Activated CD8-positive, alpha-beta T cell treated with anti-CD3 and anti-CD28 coated beads for 36 hours (primary cell): Measurements from ENCODE around the gene SEMA4C. TPM values are rescaled to one million over a fixed set of nuclear protein-coding genes. Genes with fewer than 3 reads are reported as not detected.

ENCODE experiments used
- ATAC-seq: fragments of 200-7000 bp; cut with Tn5 transposase; one replicate; pipeline ENCODE4 v1.10.0; 2021; ENCODE audit warnings: mild to moderate bottlenecking, moderate library complexity
- CTCF ChIA-PET: fragments of 350-600 bp; sonication (Branson Sonifier 250); formaldehyde crosslinking; loops from one replicate; lab custom pipeline; 2021; ENCODE audit warnings: antibody characterized with exemption; lab: Charles Lee
- POLR2A ChIA-PET: fragments of 350-600 bp; sonication (Branson Sonifier 250); formaldehyde crosslinking; loops from one replicate; lab custom pipeline; 2021; ENCODE audit warnings: antibody characterized with exemption; lab: Charles Lee
- DNase-seq: peaks from one replicate; pipeline ENCODE4 v3.0.0-alpha.2; 2020
- H3K27ac Mint-ChIP-seq: one replicate; pipeline ENCODE4 v1.8.0; 2021; ENCODE audit warnings: mild to moderate bottlenecking, mixed read lengths
- H3K27me3 Mint-ChIP-seq: one replicate; pipeline ENCODE4 v1.8.0; 2021; ENCODE audit warnings: mixed read lengths
- H3K36me3 Mint-ChIP-seq: one replicate; pipeline ENCODE4 v1.8.0; 2021; ENCODE audit warnings: low read depth, mixed read lengths
- H3K4me1 Mint-ChIP-seq: one replicate; pipeline ENCODE4 v1.8.0; 2021; ENCODE audit warnings: low read depth, mixed read lengths
- H3K4me3 Mint-ChIP-seq: one replicate; pipeline ENCODE4 v1.8.0; 2021; ENCODE audit warnings: mild to moderate bottlenecking, moderate library complexity, mixed read lengths
- H3K9me3 Mint-ChIP-seq: one replicate; pipeline ENCODE4 v1.8.0; 2021; ENCODE audit warnings: mixed read lengths
- intact Hi-C: fragments of 100-400 bp; cut with micrococcal nuclease; formaldehyde crosslinking; loops from one replicate; pipeline ENCODE4 v1.10.0; 2022
- total RNA-seq, 2 experiments: library from RNA; stranded (reverse); gene quantifications; one replicate each; pipeline ENCODE4 v1.2.3, GENCODE V29; 2021
- TF ChIP-seq, protein P1 (sequence below): fragments of 200-600 bp; IDR thresholded peaks from one replicate; pipeline ENCODE4 v1.8.0; 2022; ENCODE audit warnings: antibody characterized with exemption, mild to moderate bottlenecking

The SEMA4C gene
- total RNA-seq, 2 experiments from 2014 or later: 10.4 to 12.4 TPM

DNA sequence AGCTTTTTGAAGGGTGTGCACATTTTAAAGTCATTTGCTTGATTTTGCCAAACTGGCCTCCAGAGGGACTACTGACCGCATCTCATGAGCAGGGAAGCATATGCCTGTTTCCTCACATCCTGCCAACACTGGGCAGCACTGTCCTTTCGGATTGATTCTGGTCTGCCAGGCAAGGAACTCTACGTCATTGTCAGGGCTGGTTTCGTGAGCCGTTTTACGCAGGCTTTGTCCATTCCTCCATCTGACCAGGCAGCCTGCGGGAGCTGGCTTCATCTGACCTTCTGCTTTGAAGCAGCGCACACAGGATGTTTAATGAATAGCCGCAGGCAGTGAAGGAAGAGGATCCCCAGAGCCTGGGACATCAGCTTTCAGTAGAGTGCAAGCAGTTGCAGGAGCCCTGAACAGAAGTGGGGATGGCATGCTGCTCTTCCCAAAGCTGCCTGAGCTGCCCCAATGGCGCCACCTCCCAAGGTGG, 46.3 kb upstream of the SEMA4C start:
- Mint-ChIP-seq H3K27me3 (no peaks in the 10 kb centered on the region), H3K4me1 (peaks cover 41% of the 10 kb centered on the region), H3K9me3 (peaks cover 12% of the 10 kb centered on the region), H3K4me3 (no peak overlapping the region), H3K36me3 (peaks cover 11% of the 10 kb centered on the region), H3K27ac (no peak overlapping the region)
- CTCF ChIA-PET: interaction anchor here (0.6 to 1.3 kb wide), 3 partner anchors 8 to 58 kb away, joined by 3 to 4 read pairs (median 4); no protein-coding TSS in a partner anchor
- intact Hi-C loops: no loop called here
- ATAC-seq (no peak), DNase-seq (no peak)
- POLR2A ChIA-PET: no interaction called here
- TF ChIP-seq, protein P1, sequence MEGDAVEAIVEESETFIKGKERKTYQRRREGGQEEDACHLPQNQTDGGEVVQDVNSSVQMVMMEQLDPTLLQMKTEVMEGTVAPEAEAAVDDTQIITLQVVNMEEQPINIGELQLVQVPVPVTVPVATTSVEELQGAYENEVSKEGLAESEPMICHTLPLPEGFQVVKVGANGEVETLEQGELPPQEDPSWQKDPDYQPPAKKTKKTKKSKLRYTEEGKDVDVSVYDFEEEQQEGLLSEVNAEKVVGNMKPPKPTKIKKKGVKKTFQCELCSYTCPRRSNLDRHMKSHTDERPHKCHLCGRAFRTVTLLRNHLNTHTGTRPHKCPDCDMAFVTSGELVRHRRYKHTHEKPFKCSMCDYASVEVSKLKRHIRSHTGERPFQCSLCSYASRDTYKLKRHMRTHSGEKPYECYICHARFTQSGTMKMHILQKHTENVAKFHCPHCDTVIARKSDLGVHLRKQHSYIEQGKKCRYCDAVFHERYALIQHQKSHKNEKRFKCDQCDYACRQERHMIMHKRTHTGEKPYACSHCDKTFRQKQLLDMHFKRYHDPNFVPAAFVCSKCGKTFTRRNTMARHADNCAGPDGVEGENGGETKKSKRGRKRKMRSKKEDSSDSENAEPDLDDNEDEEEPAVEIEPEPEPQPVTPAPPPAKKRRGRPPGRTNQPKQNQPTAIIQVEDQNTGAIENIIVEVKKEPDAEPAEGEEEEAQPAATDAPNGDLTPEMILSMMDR: no peak

DNA sequence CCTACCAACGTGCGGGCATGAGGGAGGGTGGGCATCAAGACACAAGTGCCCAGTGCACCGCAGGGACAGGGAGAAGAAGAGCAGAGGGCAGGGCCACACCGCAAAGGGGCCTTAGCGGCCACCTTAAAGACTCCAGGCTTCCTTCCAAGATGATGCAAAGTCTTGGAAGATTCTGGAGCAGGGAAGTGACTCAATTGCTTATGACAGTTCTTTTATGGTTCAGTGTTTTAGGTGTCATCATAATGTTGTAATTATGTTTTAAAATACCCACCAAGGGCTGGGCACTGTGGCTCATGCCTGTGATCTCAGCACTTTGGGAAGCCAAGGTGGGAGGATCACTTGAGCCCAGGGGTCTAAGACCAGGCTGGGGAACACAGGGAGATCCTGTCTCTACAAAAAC, 44.5 kb upstream of the SEMA4C start:
- TF ChIP-seq, protein P1: no peak

DNA sequence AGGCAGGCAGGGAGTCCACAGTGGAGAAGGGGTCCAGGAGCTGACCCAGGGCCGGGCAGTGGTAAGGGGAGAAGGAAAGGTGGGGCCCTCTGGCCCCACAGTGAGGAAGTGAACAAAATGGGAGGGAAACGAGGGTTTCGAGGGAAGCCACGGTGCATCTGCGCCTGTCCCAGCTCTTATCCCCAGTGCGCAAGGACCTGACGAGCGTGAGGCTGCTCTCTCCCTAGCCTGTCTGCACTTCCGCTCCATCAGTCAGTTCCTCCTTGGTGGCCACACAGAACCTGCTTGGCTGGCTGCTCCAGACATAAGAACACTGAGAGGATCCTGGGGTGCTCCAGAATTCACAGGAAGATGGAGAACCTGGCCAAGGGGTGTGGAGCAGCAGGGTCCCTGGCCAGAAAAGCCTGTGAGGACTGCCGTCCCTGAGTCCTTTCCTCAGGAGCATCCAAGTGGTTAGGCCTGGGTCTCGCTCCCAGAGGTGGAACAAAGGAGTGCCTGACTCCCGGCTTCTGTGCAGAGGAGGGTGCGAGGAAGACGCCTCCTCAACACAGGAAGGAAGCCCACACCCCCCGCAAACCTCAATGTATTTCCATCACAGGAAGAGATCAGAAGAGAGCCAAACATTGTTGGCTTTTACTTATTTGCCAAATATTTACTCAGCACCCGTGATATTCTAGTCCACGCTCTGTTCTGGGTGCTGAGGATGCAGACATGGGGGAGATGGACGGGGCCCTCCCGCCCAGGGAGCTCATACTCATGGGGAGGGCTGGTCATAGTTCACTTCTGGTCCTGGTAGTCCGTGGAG, 43.7 kb upstream of the SEMA4C start:
- ATAC-seq (peak; percentile 93), DNase-seq (peak; percentile 74)
- no peaks in the 10 kb centered on the region for H3K27me3 Mint-ChIP-seq
- TF ChIP-seq, protein P1: no peak
- peaks cover 12% of the 10 kb centered on the region for H3K9me3 Mint-ChIP-seq
- peaks cover 44% of the 10 kb centered on the region for H3K4me1 Mint-ChIP-seq
- POLR2A ChIA-PET: interaction anchor here (3.0 kb wide), 1 partner anchor 11 kb away, joined by 12 read pairs; no protein-coding TSS in a partner anchor
- H3K4me3 Mint-ChIP-seq: peak overlapping the region; percentile 27
- intact Hi-C loops: no loop called here
- peak overlapping the region; percentile 76 for H3K27ac Mint-ChIP-seq
- peaks cover 11% of the 10 kb centered on the region for H3K36me3 Mint-ChIP-seq
- CTCF ChIA-PET: interaction anchor here (1.6 to 2.0 kb wide), 2 partner anchors 31 to 56 kb away, joined by 3 to 8 read pairs; partner anchors contain the start of gene ANKRD39

More for the DNA sequence above, 44.5 kb upstream of the SEMA4C start:
- H3K36me3 Mint-ChIP-seq: peaks cover 11% of the 10 kb centered on the region
- POLR2A ChIA-PET: interaction anchor here (1.1 to 3.0 kb wide), 2 partner anchors 10 to 11 kb away, joined by 3 to 12 read pairs; no protein-coding TSS in a partner anchor
- DNase-seq (no peak), ATAC-seq (no peak)
- H3K27ac Mint-ChIP-seq: peak overlapping the region; percentile 76
- no peaks in the 10 kb centered on the region for H3K27me3 Mint-ChIP-seq
- peaks cover 12% of the 10 kb centered on the region for H3K9me3 Mint-ChIP-seq
- intact Hi-C loops: no loop called here
- peaks cover 44% of the 10 kb centered on the region for H3K4me1 Mint-ChIP-seq
- peak overlapping the region; percentile 27 for H3K4me3 Mint-ChIP-seq
- CTCF ChIA-PET: interaction anchor here (1.6 to 2.0 kb wide), 2 partner anchors 30 to 56 kb away, joined by 3 to 8 read pairs; partner anchors contain the start of gene ANKRD39

DNA sequence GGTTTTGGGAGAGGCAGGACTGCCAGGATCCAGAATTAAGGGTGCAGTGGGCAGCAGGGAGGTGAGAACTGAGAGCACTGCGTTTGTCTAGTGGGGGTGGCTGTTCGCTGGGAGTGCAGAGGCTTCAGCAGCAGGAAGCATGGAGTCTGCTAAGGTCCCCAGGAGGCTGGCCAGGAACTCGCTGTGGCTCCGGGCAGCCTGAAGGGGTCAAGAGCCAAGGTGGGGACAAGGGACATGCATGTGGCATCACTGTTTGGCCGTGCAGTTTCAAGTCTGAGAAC, 43.2 kb upstream of the SEMA4C start:
- H3K4me3 Mint-ChIP-seq: peak overlapping the region; percentile 12
- peaks cover 11% of the 10 kb centered on the region for H3K36me3 Mint-ChIP-seq
- H3K4me1 Mint-ChIP-seq: peaks cover 44% of the 10 kb centered on the region
- ChIA-PET POLR2A (interaction anchor here (3.0 kb wide), 1 partner anchor 11 kb away, joined by 12 read pairs; no protein-coding TSS in a partner anchor), CTCF (interaction anchor here (1.6 to 2.0 kb wide), 2 partner anchors 31 to 55 kb away, joined by 3 to 8 read pairs; partner anchors contain the start of gene ANKRD39)
- peak overlapping the region; percentile 76 for H3K27ac Mint-ChIP-seq
- no peaks in the 10 kb centered on the region for H3K27me3 Mint-ChIP-seq
- TF ChIP-seq, protein P1: no peak
- H3K9me3 Mint-ChIP-seq: peaks cover 12% of the 10 kb centered on the region
- no peak for ATAC-seq
- no peak for DNase-seq
- intact Hi-C loops: no loop called here
